SK-N-SH treated with all-trans-retinoic acid at 6 μM for 48 hours (cell line): ENCODE results near the gene KCNK5.

Experiments used
- ATAC-seq: fragments of 200-7000 bp; cut with Tn5 transposase; 3 replicates; pipeline ENCODE4 v1.9.1; 2020; ENCODE audit warnings: mild to moderate bottlenecking, moderate library complexity
- ARNTL ChIP-seq: fragments of 450-650 bp; formaldehyde crosslinking; IDR thresholded peaks from 2 replicates; pipeline ENCODE4 v1.5.0; 2020; ENCODE audit warnings: low read depth, mild to moderate bottlenecking, moderate library complexity, borderline replicate concordance
- BACH2 ChIP-seq: fragments of 250-450 bp; sonication (Bioruptor Pico); IDR thresholded peaks from 2 replicates; pipeline ENCODE4 v1.9.0; 2021; ENCODE audit warnings: mild to moderate bottlenecking, borderline replicate concordance
- CSDC2 ChIP-seq: fragments of 250-450 bp; sonication (Bioruptor Pico); IDR thresholded peaks from 2 replicates; pipeline ENCODE4 v1.5.0; 2020; ENCODE audit warnings: mild to moderate bottlenecking, moderate library complexity
- GLIS3 ChIP-seq: fragments of 250-450 bp; sonication (Bioruptor Pico); IDR thresholded peaks from 2 replicates; pipeline ENCODE4 v1.5.0; 2020; ENCODE audit warnings: mild to moderate bottlenecking, moderate library complexity
- ISL1 ChIP-seq: fragments of 250-450 bp; sonication (Bioruptor Pico); IDR thresholded peaks from 2 replicates; pipeline ENCODE4 v2.1.2; 2022; ENCODE audit warnings: mild to moderate bottlenecking, moderate library complexity
- PATZ1 ChIP-seq: fragments of 250-450 bp; sonication (Bioruptor Pico); IDR thresholded peaks from 2 replicates; pipeline ENCODE4 v1.8.0; 2020; ENCODE audit warnings: mild to moderate bottlenecking, moderate library complexity, borderline replicate concordance
- POU6F1 ChIP-seq: fragments of 250-450 bp; sonication (Bioruptor Pico); IDR thresholded peaks from 2 replicates; pipeline ENCODE4 v1.8.0; 2021; ENCODE audit warnings: low read depth, mild to moderate bottlenecking, moderate library complexity, borderline replicate concordance
- PPARA ChIP-seq: fragments of 250-450 bp; sonication (Bioruptor Pico); IDR thresholded peaks from 2 replicates; pipeline ENCODE4 v1.5.0; 2020; ENCODE audit warnings: mild to moderate bottlenecking, borderline replicate concordance
- SNAI2 ChIP-seq: fragments of 250-450 bp; sonication (Bioruptor Pico); IDR thresholded peaks from 2 replicates; pipeline ENCODE4 v1.5.0; 2020; ENCODE audit warnings: mild to moderate bottlenecking, moderate library complexity
- TCF4 ChIP-seq: fragments of 250-450 bp; sonication (Bioruptor Pico); IDR thresholded peaks from 2 replicates; pipeline ENCODE4 v1.8.0; 2021; ENCODE audit warnings: mild to moderate bottlenecking, moderate library complexity, borderline replicate concordance
- TOX ChIP-seq: fragments of 250-450 bp; sonication (Bioruptor Pico); IDR thresholded peaks from 2 replicates; pipeline ENCODE4 v1.8.0; 2021; ENCODE audit warnings: mild to moderate bottlenecking, moderate library complexity, borderline replicate concordance
- TSHZ2 ChIP-seq: fragments of 250-450 bp; sonication (Bioruptor Pico); IDR thresholded peaks from 2 replicates; pipeline ENCODE4 v1.5.0; 2020; ENCODE audit warnings: mild to moderate bottlenecking, moderate library complexity
- ZC3H10 ChIP-seq: fragments of 250-450 bp; sonication (Bioruptor Pico); IDR thresholded peaks from 2 replicates; pipeline ENCODE4 v1.5.1; 2021; ENCODE audit warnings: mild to moderate bottlenecking, moderate library complexity
- ZFP3 ChIP-seq: fragments of 250-450 bp; sonication (Bioruptor Pico); IDR thresholded peaks from 2 replicates; pipeline ENCODE4 v1.5.0; 2020; ENCODE audit warnings: mild to moderate bottlenecking, moderate library complexity
- ZFP30 ChIP-seq: fragments of 450-650 bp; formaldehyde crosslinking; IDR thresholded peaks from 2 replicates; pipeline ENCODE4 v1.5.0; 2022; ENCODE audit warnings: mild to moderate bottlenecking, moderate library complexity
- ZNF565 ChIP-seq: fragments of 450-650 bp; formaldehyde crosslinking; conservative IDR thresholded peaks from 2 replicates; pipeline ENCODE4 v1.5.0; 2020; ENCODE audit warnings: low read depth, mild to moderate bottlenecking, moderate library complexity
- ZNF70 ChIP-seq: fragments of 450-650 bp; formaldehyde crosslinking; IDR thresholded peaks from 2 replicates; pipeline ENCODE4 v1.5.0; 2020; ENCODE audit warnings: mild to moderate bottlenecking, moderate library complexity
- ZNF8 ChIP-seq: fragments of 450-650 bp; formaldehyde crosslinking; IDR thresholded peaks from 2 replicates; pipeline ENCODE4 v1.5.0; 2020; ENCODE audit warnings: mild to moderate bottlenecking, moderate library complexity
- TF ChIP-seq, protein P1 (sequence below): fragments of 250-450 bp; sonication (Bioruptor Pico); IDR thresholded peaks from 2 replicates; pipeline ENCODE4 v1.5.1; 2020; ENCODE audit warnings: low read depth, mild to moderate bottlenecking, moderate library complexity
- TF ChIP-seq, protein P2 (sequence below): fragments of 250-450 bp; sonication (Bioruptor Pico); IDR thresholded peaks from 2 replicates; pipeline ENCODE4 v1.5.1; 2021; ENCODE audit warnings: mild to moderate bottlenecking, moderate library complexity

Gene KCNK5

GRCh38 chr6:39225543-39225942 lies 3.7 kb downstream of the KCNK5 start:
- TF ChIP-seq SNAI2 (CRISPR knock-in tag): no peak
- no peak for TF ChIP-seq ZFP3 (CRISPR knock-in tag)
- no peak for TF ChIP-seq BACH2 (CRISPR knock-in tag)
- TF ChIP-seq PATZ1 (CRISPR knock-in tag): no peak
- no peak for TF ChIP-seq ARNTL (CRISPR knock-in tag)
- no peak for TF ChIP-seq TOX (CRISPR knock-in tag)
- no peak for TF ChIP-seq ZNF8 (CRISPR knock-in tag)
- TF ChIP-seq, protein P1, sequence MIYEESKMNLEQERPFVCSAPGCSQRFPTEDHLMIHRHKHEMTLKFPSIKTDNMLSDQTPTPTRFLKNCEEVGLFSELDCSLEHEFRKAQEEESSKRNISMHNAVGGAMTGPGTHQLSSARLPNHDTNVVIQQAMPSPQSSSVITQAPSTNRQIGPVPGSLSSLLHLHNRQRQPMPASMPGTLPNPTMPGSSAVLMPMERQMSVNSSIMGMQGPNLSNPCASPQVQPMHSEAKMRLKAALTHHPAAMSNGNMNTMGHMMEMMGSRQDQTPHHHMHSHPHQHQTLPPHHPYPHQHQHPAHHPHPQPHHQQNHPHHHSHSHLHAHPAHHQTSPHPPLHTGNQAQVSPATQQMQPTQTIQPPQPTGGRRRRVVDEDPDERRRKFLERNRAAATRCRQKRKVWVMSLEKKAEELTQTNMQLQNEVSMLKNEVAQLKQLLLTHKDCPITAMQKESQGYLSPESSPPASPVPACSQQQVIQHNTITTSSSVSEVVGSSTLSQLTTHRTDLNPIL: no peak
- no peak for TF ChIP-seq TCF4 (CRISPR knock-in tag)
- no peak for TF ChIP-seq TSHZ2
- TF ChIP-seq ZNF565 (CRISPR knock-in tag): no peak
- TF ChIP-seq, protein P2, sequence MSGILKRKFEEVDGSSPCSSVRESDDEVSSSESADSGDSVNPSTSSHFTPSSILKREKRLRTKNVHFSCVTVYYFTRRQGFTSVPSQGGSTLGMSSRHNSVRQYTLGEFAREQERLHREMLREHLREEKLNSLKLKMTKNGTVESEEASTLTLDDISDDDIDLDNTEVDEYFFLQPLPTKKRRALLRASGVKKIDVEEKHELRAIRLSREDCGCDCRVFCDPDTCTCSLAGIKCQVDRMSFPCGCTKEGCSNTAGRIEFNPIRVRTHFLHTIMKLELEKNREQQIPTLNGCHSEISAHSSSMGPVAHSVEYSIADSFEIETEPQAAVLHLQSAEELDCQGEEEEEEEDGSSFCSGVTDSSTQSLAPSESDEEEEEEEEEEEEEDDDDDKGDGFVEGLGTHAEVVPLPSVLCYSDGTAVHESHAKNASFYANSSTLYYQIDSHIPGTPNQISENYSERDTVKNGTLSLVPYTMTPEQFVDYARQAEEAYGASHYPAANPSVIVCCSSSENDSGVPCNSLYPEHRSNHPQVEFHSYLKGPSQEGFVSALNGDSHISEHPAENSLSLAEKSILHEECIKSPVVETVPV (CRISPR knock-in tag): no peak
- no peak for TF ChIP-seq CSDC2 (CRISPR knock-in tag)
- TF ChIP-seq ISL1 (CRISPR knock-in tag): no peak
- TF ChIP-seq ZFP30 (CRISPR knock-in tag): no peak
- ATAC-seq: no peak

GRCh38 chr6:39224523-39225182 lies 4.6 kb downstream of the KCNK5 start:
- no peak for TF ChIP-seq TCF4 (CRISPR knock-in tag)
- no peak for TF ChIP-seq ZFP3 (CRISPR knock-in tag)
- TF ChIP-seq CSDC2 (CRISPR knock-in tag): no peak
- no peak for TF ChIP-seq ZFP30 (CRISPR knock-in tag)
- no peak for TF ChIP-seq ZNF70 (CRISPR knock-in tag)
- TF ChIP-seq SNAI2 (CRISPR knock-in tag): no peak
- no peak for TF ChIP-seq BACH2 (CRISPR knock-in tag)
- TF ChIP-seq POU6F1 (CRISPR knock-in tag): no peak
- no peak for TF ChIP-seq PPARA (CRISPR knock-in tag)
- no peak for TF ChIP-seq TOX (CRISPR knock-in tag)
- TF ChIP-seq TSHZ2: no peak
- TF ChIP-seq GLIS3 (CRISPR knock-in tag): no peak
- no peak for TF ChIP-seq ZNF8 (CRISPR knock-in tag)
- TF ChIP-seq ZNF565 (CRISPR knock-in tag): no peak
- no peak for TF ChIP-seq ZC3H10 (CRISPR knock-in tag)
- TF ChIP-seq ISL1 (CRISPR knock-in tag): no peak
- no peak for ATAC-seq
